ENCODE measurements around the gene TRIM7.

DNA sequence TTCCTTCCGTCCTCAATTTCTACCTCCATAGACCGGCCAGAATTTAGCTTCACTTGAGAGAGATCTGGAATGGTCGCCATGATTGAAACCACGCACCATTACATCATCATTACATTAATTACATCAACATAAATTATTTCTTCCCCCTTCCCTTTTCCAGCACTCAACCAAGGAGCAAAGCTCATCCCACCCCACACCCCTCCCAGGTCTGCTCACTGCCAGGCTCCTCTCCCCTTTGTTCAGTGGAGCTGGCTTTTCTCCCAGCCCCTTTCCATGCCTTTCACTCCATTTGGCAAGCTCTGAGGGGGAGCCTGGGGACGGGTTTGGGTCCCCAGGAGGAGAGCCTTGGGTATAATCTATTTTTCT, 30.3 kb upstream of the TRIM7 start:
- no peak for TF ChIP-seq PHF20 (IDR thresholded peaks at IDR 0.05; ENCODE audit: partially characterized antibody)
- no peak for TF ChIP-seq NFXL1 (CRISPR knock-in tag; IDR thresholded peaks at IDR 0.05)
- TF ChIP-seq EWSR1 (IDR thresholded peaks at IDR 0.05; ENCODE audit: borderline replicate concordance, low read depth, partially characterized antibody): no peak
- no peak for TF ChIP-seq MAFK (IDR thresholded peaks at IDR 0.05; ENCODE audit: low read length)
- TF ChIP-seq, protein P1, sequence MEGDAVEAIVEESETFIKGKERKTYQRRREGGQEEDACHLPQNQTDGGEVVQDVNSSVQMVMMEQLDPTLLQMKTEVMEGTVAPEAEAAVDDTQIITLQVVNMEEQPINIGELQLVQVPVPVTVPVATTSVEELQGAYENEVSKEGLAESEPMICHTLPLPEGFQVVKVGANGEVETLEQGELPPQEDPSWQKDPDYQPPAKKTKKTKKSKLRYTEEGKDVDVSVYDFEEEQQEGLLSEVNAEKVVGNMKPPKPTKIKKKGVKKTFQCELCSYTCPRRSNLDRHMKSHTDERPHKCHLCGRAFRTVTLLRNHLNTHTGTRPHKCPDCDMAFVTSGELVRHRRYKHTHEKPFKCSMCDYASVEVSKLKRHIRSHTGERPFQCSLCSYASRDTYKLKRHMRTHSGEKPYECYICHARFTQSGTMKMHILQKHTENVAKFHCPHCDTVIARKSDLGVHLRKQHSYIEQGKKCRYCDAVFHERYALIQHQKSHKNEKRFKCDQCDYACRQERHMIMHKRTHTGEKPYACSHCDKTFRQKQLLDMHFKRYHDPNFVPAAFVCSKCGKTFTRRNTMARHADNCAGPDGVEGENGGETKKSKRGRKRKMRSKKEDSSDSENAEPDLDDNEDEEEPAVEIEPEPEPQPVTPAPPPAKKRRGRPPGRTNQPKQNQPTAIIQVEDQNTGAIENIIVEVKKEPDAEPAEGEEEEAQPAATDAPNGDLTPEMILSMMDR (IDR thresholded peaks at IDR 0.05 in 2 of 3, conservative IDR thresholded peaks at IDR 0.05 in 1 of 3; ENCODE audit: insufficient read depth in 2 of 3, low read depth in 1 of 3, low read length in 3 of 3): no peak
- no peak for TF ChIP-seq TAF1 (IDR thresholded peaks at IDR 0.05; ENCODE audit: control insufficient read depth, extremely low read depth, insufficient read depth, low read length, severe bottlenecking)
- TF ChIP-seq ZNF184 (CRISPR knock-in tag; IDR thresholded peaks at IDR 0.05): no peak
- TF ChIP-seq, protein P2, sequence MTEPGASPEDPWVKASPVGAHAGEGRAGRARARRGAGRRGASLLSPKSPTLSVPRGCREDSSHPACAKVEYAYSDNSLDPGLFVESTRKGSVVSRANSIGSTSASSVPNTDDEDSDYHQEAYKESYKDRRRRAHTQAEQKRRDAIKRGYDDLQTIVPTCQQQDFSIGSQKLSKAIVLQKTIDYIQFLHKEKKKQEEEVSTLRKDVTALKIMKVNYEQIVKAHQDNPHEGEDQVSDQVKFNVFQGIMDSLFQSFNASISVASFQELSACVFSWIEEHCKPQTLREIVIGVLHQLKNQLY (CRISPR knock-in tag; conservative IDR thresholded peaks at IDR 0.05): no peak
- no peak for TF ChIP-seq SIN3A (IDR thresholded peaks at IDR 0.05; ENCODE audit: borderline replicate concordance in 2 of 2, control insufficient read depth in 1 of 2, low read depth in 2 of 2, low read length in 2 of 2)
- no peak for TF ChIP-seq EZH2 (IDR thresholded peaks at IDR 0.05; ENCODE audit: borderline replicate concordance, low read depth, low read length)
- no peak for TF ChIP-seq ZNF384 (IDR thresholded peaks at IDR 0.05; ENCODE audit: low read depth, low read length)
